GM12892 (cell line): ENCODE results near the gene KLK1. TPM values are rescaled to one million over a fixed set of nuclear protein-coding genes. Genes with fewer than 3 reads are reported as not detected.

Experiments
- DNase-seq: peaks from one replicate; pipeline ENCODE4 v3.0.0; 2011; ENCODE audit not compliant: insufficient read length
- FAIRE-seq: peaks from 2 replicates; lab custom pipeline; 2011; peaks lifted over from hg19 to GRCh38; lab: Jason Lieb, UNC
- POLR2A ChIP-seq: IDR thresholded peaks from 2 replicates; pipeline ENCODE4 v1.6.1; 2011; ENCODE audit warnings: low read depth, low read length, control low read depth
- POLR2AphosphoS5 ChIP-seq: IDR thresholded peaks from 2 replicates; pipeline ENCODE4 v1.6.1; 2011; ENCODE audit warnings: low read depth, low read length, control low read depth
- TAF1 ChIP-seq: IDR thresholded peaks from 2 replicates; pipeline ENCODE4 v1.6.1; 2011; ENCODE audit warnings: low read depth, mild to moderate bottlenecking, control low read depth, low read length, borderline replicate concordance
- polyA plus RNA-seq: library from polyadenylated mRNA; unstranded; fragments of >200 nt; gene quantifications from one replicate; pipeline ENCODE4 v1.2.1, GENCODE V29; 2012; ENCODE audit warnings: missing spikeins, inconsistent platforms; ENCODE audit not compliant: missing spikeins

Gene KLK1
- polyA plus RNA-seq = 33.5 TPM

DNA sequence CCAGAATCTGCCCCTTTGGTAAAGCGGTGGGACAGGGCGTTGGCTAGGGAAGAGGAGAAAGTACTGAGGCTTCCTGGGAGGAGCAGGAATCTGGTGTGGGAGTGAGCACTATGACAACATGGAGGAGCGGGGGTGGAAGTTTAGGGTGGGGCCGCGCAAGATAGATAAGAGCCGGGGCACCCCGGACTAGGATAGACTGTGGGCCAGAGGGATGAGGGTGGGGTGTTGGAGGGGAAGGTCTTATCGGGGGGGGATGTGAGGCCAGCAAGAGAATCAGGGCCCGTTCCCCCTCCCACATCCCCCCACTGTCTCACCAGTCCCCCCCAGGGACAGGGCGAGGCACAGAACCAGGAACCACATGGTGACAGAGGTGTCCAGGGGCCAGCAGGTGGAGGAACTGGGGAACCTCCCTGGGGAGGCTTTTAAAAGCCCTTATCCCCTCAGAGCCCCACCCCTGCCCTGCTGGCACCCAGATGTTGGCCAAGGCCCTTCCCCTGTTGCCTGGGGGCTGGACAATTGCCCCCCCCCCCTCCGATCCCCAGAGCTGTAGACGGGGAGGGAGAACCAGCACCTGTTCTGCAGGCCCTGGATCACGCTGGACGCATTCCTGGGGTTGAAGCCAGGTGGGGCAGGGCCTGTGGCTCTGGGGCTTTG, at the start of gene KLK1:
Gene KLK1 (minus strand): TSS at position 399 of the 654 bp plus-strand sequence. CDS start 39 bp downstream, at position 360.
- TF ChIP-seq POLR2AphosphoS5 = no peak
- no peak for TF ChIP-seq POLR2A
- TF ChIP-seq TAF1 = no peak
- DNase-seq (no peak), FAIRE-seq (no peak)

DNA sequence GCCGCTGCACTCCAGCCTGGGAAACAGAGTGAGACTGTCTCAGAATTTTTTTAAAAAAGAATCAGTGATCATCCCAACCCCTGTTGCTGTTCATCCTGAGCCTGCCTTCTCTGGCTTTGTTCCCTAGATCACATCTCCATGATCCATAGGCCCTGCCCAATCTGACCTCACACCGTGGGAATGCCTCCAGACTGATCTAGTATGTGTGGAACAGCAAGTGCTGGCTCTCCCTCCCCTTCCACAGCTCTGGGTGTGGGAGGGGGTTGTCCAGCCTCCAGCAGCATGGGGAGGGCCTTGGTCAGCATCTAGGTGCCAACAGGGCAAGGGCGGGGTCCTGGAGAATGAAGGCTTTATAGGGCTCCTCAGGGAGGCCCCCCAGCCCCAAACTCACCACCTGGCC, 49.5 kb upstream of the KLK1 start, which contains the start of gene KLK2:
Gene KLK2 (plus strand): TSS at position 384 of the 400 bp plus-strand sequence. CDS start 35 bp downstream, outside the sequence.
- no peak for TF ChIP-seq POLR2AphosphoS5
- no peak for TF ChIP-seq POLR2A
- no peak for TF ChIP-seq TAF1
- FAIRE-seq (no peak), DNase-seq (no peak)

DNA sequence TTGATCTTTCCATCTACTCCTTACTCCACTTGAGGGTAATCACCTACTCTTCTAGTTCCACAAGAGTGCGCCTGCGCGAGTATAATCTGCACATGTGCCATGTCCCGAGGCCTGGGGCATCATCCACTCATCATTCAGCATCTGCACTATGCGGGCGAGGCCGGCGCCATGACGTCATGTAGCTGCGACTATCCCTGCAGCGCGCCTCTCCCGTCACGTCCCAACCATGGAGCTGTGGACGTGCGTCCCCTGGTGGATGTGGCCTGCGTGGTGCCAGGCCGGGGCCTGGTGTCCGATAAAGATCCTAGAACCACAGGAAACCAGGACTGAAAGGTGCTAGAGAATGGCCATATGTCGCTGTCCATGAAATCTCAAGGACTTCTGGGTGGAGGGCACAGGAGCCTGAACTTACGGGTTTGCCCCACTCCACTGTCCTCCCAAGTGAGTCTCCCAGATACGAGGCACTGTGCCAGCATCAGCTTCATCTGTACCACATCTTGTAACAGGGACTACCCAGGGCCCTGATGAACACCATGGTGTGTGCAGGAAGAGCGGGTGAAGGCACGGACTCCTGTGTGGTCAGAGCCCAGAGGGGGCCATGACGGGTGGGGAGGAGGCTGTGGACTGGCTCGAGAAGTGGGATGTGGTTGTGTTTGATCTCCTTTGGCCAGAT, 47.0 kb upstream of the KLK1 start:
- no peak for DNase-seq
- no peak for FAIRE-seq
- TF ChIP-seq TAF1 (no peak), POLR2AphosphoS5 (no peak), POLR2A (no peak)

DNA sequence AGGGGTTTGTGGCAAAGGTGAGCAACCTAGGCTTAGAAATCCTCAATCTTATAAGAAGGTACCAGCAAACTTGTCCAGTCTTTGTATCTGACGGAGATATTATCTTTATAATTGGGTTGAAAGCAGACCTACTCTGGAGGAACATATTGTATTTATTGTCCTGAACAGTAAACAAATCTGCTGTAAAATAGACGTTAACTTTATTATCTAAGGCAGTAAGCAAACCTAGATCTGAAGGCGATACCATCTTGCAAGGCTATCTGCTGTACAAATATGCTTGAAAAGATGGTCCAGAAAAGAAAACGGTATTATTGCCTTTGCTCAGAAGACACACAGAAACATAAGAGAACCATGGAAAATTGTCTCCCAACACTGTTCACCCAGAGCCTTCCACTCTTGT, 45.9 kb upstream of the KLK1 start:
- no peak for DNase-seq
- TF ChIP-seq TAF1 = no peak
- TF ChIP-seq POLR2A = no peak
- no peak for TF ChIP-seq POLR2AphosphoS5
- FAIRE-seq = no peak

DNA sequence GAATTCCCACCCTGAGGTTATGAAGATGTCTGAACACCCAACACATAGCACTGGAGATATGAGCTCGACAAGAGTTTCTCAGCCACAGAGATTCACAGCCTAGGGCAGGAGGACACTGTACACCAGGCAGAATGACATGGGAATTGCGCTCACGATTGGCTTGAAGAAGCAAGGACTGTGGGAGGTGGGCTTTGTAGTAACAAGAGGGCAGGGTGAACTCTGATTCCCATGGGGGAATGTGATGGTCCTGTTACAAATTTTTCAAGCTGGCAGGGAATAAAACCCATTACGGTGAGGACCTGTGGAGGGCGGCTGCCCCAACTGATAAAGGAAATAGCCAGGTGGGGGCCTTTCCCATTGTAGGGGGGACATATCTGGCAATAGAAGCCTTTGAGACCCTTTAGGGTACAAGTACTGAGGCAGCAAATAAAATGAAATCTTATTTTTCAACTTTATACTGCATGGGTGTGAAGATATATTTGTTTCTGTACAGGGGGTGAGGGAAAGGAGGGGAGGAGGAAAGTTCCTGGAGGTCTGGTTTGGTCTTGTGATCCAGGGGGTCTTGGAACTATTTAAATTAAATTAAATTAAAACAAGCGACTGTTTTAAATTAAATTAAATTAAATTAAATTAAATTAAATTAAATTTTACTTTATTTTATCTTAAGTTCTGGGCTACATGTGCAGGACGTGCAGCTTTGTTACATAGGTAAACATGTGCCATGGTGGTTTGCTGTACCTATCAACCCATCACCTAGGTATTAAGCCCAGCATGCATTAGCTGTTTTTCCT, 38.1 kb upstream of the KLK1 start:
- FAIRE-seq (no peak), DNase-seq (no peak)
- TF ChIP-seq POLR2A = no peak
- no peak for TF ChIP-seq POLR2AphosphoS5
- no peak for TF ChIP-seq TAF1

DNA sequence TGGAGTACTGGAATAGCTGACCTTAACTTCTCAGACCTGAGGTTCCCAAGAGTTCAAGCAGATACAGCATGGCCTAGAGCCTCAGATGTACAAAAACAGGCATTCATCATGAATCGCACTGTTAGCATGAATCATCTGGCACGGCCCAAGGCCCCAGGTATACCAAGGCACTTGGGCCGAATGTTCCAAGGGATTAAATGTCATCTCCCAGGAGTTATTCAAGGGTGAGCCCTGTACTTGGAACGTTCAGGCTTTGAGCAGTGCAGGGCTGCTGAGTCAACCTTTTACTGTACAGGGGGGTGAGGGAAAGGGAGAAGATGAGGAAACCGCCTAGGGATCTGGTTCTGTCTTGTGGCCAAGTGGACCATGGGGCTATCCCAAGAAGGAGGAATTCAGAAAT, 37.4 kb upstream of the KLK1 start:
- no peak for TF ChIP-seq POLR2A
- no peak for TF ChIP-seq POLR2AphosphoS5
- no peak for TF ChIP-seq TAF1
- DNase-seq (no peak), FAIRE-seq (no peak)

DNA sequence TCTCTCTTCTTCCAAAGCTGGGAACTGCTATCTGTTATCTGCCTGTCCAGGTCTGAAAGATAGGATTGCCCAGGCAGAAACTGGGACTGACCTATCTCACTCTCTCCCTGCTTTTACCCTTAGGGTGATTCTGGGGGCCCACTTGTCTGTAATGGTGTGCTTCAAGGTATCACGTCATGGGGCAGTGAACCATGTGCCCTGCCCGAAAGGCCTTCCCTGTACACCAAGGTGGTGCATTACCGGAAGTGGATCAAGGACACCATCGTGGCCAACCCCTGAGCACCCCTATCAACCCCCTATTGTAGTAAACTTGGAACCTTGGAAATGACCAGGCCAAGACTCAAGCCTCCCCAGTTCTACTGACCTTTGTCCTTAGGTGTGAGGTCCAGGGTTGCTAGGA, 36.3 kb upstream of the KLK1 start:
- FAIRE-seq = no peak
- no peak for TF ChIP-seq POLR2AphosphoS5
- TF ChIP-seq TAF1 = no peak
- TF ChIP-seq POLR2A = no peak

DNA sequence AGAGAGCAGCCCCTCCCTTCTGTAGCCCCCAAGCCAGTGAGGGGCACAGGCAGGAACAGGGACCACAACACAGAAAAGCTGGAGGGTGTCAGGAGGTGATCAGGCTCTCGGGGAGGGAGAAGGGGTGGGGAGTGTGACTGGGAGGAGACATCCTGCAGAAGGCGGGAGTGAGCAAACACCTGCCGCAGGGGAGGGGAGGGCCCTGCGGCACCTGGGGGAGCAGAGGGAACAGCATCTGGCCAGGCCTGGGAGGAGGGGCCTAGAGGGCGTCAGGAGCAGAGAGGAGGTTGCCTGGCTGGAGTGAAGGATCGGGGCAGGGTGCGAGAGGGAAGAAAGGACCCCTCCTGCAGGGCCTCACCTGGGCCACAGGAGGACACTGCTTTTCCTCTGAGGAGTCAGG, 35.3 kb upstream of the KLK1 start:
- DNase-seq (no peak), FAIRE-seq (no peak)
- no peak for TF ChIP-seq TAF1
- no peak for TF ChIP-seq POLR2A
- TF ChIP-seq POLR2AphosphoS5 = no peak

More for the DNA sequence above, 36.3 kb upstream of the KLK1 start:
- DNase-seq = no peak

DNA sequence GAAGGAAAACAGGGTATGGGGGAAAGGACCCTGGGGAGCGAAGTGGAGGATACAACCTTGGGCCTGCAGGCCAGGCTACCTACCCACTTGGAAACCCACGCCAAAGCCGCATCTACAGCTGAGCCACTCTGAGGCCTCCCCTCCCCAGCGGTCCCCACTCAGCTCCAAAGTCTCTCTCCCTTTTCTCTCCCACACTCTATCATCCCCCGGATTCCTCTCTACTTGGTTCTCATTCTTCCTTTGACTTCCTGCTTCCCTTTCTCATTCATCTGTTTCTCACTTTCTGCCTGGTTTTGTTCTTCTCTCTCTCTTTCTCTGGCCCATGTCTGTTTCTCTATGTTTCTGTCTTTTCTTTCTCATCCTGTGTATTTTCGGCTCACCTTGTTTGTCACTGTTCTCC, 33.8 kb upstream of the KLK1 start:
- TF ChIP-seq POLR2A = no peak
- TF ChIP-seq TAF1 = no peak
- no peak for TF ChIP-seq POLR2AphosphoS5
- FAIRE-seq = no peak
- no peak for DNase-seq

DNA sequence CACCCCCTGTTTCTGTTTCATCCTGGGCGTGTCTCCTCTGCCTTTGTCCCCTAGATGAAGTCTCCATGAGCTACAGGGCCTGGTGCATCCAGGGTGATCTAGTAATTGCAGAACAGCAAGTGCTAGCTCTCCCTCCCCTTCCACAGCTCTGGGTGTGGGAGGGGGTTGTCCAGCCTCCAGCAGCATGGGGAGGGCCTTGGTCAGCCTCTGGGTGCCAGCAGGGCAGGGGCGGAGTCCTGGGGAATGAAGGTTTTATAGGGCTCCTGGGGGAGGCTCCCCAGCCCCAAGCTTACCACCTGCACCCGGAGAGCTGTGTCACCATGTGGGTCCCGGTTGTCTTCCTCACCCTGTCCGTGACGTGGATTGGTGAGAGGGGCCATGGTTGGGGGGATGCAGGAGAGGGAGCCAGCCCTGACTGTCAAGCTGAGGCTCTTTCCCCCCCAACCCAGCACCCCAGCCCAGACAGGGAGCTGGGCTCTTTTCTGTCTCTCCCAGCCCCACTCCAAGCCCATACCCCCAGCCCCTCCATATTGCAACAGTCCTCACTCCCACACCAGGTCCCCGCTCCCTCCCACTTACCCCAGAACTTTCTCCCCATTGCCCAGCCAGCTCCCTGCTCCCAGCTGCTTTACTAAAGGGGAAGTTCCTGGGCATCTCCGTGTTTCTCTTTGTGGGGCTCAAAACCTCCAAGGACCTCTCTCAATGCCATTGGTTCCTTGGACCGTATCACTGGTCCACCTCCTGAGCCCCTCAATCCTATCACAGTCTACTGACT, 31.2 kb upstream of the KLK1 start, which contains the start of gene KLK3:
Gene KLK3 (plus strand): TSS at position 280 of the 775 bp plus-strand sequence. CDS start 41 bp downstream, at position 321.
- FAIRE-seq (no peak), DNase-seq (no peak)
- no peak for TF ChIP-seq TAF1
- no peak for TF ChIP-seq POLR2AphosphoS5
- TF ChIP-seq POLR2A = no peak
